Left forelimb (tissue), 1 donor: ENCODE results near the gene CNIH3.

ENCODE experiments used
- DNase-seq: peaks from one replicate; pipeline ENCODE4 v3.0.0-alpha.2; 2018; ENCODE audit warnings: low spot score

CNIH3 gene

DNA sequence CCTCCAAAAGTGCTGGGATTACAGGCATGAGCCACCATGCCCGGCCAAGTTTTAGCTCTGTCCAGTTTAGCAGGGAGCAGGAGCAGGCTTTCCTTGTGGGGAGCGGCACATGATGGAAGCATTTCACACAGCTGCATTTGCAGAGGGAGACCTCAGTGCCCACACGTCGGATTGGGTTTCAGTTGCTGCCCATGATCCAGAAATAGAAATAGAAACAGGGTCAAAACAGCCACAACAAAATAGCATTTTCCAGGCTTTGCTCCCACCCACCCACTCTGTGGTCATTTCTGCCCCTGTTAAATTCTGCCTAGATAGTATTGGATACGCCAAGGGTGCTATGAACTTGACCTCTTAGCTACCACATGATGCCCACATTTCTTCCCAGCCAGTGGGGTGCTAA, 128.4 kb downstream of the CNIH3 start:
- DNase-seq = no peak

DNA sequence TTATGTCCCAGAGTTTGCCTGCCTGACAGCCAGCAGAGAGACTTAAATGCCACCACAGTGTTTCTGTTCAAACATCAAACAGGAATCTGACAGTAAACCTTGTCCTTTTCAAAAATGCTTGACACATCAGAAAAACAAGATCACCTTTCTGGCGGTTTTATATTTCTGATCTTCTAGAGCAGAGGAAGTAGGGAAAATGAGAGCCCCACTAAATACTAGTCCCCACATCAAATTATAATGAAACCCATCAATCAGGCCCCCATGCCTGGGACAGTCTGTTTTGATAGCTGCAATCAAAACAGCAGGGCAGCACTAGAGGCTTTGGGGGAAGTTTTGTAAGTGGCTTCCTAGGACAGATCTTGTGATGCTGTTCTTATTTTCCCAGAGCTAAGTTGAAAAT, 129.3 kb downstream of the CNIH3 start:
- DNase-seq = no peak

DNA sequence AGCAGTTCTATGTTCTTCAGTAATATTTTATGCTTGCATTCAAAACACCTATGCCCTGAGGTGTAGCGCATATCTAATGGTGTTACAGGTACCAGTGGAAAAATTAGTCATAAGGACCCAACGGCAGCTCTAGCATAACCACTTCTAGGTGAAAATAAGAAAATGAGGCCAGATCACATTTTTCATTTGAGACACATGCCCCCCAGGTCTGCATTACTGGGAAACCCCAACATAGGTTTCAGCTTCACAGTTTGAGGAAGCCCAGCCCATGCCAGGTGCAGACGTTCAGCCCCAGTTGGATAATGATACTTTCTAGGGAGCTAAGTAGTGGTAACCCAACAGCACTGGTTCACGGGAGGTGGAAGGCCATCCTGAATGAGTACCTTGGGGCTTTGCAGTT, 129.8 kb downstream of the CNIH3 start:
- no peak for DNase-seq

DNA sequence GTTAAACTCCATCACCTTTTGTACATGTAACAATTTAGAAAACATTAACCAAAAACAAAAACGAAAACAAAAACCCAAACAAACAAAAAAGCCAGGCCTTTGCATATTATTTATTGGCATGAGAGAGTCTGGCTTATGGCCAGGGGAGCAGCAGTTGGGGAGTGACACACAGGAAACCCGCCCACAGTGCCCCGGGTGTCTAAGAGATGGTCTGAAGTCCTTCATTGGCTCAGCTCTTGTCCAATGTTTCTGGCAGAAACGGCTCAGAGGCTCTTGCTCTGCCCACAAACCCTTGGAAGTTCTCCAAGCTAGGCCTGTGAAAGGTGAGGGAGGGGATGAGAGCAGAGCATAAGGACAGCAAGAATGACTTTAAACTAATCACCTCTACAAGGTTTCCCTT, 131.5 kb downstream of the CNIH3 start:
- DNase-seq = no peak

DNA sequence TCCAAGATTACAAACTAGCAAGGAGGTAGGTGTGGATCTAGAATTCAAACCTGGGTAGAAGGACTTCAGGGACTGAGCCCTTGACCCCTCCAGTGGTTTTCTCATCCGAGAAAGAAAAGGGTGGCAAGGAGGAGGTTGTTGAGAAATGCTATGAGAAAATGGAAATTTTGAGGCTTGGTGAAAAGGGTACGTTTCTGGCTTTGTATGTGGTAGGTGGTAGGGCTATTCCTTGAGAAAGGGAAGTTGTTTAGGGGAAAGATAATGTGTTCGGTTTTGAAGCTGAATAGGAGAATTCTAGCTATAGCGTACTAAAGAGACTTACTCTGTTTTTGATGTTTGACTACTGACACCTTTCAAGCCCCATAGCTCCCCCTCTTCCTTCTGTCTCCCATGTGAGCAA, 133.8 kb downstream of the CNIH3 start:
- no peak for DNase-seq

DNA sequence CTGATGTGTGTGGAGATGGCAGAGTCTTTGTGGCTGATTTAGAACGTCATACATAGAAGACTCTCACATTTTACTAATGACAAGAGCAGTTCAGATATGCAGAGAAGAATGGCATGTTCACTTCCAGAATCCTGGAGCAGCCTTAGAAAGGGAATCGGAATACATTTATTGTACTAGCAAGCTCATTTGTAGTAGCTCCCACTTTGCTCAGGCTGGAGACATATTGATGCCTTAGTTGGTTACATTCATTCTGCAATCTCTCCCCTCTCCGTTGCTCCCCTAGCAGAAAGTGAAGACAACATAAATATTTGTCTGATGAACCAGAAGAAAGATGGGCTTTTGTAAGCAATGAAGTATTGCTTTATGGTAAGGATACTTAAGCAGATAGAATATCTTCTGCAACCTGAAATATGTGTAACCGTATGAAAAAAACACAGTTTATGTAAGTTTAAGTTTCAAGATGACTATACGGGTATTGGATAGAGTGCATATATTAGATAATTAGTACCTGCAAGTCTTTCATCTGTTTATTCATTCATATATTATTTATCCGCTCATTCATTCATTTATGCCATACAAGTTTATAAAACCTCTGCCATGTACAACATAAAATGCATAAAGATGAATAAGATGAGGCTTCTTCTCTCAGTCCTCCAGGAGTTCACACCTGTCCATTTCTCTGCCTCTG, 135.7 kb downstream of the CNIH3 start:
- no peak for DNase-seq

DNA sequence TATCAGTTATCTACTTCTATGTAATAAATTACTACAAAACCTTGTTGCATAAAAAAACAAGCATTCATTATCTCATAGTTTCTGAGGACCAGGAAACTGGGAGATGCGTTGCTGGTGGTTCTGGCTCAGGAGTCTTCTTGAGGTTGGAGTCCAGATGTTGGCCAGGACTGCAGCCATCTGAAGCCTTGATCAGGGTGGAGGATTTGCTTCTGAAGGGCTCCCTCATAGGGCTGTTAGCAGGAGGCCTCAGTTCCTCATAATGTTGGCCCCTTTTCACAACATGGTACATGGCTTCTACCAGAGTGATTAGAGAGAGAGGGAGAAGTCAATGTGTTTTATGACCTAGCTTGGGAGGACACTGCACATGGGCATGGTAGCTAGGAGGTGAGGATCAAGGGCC, 137.4 kb downstream of the CNIH3 start:
- no peak for DNase-seq

DNA sequence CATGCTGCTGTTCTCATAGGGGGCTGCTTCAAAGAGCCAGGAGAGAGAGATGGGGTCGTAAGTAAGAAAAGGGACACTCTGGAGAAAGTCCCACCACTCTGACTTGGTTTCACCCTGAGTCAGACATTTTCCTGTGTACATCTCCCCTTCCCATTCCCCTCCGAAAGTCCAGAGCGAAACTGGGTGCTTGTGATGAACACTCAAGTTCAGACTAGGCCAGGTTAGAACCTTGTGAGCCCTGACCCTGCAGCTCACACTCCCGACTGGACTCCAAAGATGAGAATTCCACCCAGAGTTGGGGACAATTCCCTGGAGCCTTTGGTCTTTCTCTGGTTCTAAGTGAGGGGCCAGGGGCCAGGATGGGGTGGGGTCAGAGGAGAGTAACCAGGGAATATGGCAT, 139.5 kb downstream of the CNIH3 start:
- no peak for DNase-seq

DNA sequence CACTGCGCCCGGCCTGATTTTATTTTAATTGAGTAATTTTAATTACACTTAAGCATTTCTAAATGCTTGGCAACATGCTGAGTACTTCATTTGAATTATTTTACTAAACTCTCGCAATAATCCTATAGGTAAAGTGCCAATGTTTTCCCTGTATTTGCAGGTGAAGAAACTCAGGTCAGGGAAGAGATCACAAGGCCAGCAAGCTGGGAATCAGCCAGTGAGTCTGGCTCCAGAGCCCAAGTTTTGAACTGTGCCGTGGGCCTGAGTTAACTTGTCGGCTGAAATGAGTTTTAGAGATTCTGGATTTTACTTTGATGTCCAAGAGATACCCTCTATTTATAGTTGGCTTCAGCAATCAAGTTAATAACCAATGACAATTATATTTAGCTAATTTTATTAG, 141.4 kb downstream of the CNIH3 start:
- no peak for DNase-seq

DNA sequence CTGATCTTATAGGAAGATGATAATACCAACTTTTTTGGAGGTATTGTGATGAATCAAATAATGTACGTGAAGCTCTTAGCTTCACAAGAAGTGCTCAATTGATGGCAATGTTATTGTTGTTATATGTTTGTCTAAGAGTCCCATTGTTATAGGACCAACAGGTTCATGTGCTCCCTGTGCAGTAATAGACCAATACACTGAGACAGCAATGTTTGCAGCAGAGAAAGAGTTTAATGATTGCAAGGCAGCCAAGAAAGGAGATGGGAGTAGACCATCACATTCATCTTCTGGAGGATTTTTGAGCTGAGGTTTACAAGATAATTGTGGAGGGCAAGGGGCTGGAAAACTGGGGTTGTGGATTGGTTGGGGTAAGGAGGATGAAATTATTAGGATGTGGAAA, 143.0 kb downstream of the CNIH3 start:
- DNase-seq = no peak

DNA sequence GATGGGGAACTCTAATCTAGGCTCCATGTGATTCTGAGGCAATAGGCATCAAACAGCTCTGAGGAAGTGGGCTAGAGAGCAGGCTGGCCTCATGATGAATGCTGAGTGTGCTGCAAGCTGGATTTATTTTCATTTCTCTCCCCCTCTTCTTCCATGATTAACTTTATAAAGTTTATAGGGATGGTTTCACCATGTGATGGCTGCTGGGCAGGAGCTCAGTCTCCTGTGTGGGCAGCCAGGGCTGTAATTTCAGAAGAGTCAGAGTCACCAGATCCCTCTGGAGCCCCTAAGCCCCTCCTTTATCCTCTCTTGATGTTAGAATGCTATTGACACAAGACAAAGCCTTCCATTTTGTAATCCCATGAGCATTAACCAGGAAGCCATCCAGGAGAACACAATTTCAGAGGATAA, 143.6 kb downstream of the CNIH3 start:
- no peak for DNase-seq

DNA sequence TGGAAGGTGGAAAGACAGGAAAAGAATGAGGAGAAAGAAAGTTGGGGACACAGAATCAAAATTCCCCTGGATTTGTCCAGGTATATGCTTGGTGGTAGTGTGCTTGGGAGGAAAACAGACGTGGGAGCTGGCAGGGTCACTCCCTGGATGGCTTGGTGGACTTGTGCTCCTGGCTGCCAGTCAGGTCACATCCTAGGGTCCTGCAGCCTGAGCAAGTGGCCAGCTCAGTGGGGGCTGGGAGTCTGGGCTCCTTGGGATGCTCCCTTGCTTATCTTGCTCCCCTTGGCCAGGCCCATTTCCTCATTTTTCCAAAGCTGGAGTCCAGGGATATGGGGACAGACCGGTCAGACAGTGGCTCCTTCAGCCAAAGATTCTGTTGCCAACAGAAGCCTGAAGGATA, 144.0 kb downstream of the CNIH3 start:
- DNase-seq = no peak

DNA sequence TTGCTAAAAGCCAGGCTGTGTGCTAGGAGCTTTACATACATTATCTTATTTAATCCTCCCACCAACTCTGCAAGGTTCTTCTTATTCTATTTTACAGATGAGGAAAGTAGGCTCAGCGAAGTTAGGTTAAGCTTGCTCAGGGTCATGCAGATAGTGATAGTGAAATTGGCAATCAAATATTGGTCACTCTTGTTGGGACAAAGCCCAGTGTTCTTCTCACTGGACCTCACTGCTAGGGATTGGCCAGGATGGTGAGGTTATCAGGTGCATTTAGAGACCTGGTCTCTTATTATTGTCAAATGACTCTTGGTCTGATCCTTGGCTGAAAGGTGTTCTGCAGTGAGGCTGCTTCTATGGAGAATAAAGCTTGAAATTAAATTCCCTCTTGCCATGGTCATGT, 145.1 kb downstream of the CNIH3 start:
- no peak for DNase-seq

DNA sequence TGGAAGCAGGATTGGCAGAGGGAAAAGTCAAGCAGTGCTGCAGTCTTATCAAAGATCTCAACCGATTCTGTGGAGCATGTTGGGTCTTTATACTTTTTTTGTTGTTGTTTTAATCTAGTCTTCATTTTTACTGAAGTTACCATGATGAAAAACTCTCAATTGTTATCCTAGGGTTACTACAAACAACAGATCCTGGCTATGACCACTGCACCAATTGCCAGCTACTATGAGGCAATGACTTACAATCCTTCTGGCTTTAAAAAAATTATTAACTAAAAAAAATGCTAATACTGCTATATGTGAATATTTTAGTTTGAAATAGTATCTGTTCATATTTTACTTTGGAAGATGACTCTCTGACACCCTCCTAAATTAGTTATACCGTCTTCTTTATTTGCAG, 145.9 kb downstream of the CNIH3 start:
- DNase-seq = no peak

DNA sequence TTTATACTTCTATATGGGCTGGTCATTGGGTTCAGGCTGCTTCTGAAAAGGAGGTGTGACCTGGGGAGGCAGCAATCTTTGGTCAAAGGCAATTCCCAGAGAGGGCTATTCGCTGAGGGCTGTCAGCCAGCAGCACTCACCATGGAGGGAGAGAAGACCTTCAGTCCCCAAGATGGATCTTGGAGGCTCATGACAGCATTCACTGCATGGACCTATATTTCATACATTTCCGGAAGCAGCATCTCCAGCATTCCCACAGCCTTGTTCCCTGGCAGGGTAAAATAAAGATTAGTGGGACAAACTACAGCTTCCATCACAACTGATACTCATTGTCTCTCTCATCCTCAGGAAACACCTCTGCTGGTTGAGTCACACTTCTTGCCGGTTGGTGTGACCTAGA, 146.6 kb downstream of the CNIH3 start:
- DNase-seq = no peak

DNA sequence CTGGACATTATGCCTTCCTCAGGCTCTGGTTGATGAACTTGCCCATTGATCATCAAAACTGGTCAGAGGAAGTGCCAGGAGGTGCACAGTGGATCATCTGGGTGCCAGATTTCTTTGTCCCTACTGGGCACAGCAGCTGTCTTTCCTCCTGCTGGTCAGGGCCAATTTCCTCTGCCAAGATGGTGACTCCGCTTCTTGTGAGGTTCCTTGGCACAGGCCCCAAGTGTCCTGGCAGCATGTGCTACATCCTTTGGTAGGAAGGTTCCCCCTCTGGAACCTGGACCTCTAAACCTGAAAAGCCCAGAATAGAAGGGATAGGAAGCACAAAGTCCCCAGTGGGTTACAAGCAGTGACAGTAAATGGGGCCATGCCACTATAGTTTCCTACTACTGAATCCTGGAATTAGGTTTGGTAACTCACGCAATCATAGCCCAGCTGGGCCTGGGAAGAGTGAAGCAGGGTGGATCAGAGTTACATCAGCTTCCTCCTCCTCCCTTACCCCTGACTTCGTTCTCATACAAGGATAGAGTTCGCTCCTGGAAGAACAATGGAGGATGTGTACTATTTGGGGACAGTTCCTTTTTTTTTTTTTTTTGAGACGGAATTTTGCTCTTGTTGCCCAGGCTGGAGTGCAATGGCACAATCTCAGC, 147.1 kb downstream of the CNIH3 start:
- no peak for DNase-seq

DNA sequence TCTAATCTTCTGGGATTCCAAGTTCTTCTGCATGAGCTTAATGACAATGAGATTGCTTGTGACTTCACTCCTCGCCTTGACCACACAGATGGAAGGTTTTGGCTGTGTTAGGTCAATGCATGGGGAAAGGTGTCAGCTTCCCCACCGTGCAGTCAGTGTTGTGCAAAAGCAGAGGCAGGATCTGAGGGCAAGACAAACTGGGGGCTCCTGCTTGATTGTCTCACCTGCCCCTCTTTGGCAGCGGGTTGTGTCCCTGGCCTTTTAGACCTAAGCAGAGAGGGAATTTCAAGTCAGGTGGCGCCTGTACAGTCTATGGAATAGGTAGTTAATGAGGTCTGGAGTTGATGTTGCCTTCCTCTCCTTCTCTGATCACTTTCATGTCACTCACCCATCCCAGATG, 150.1 kb downstream of the CNIH3 start:
- DNase-seq = no peak

DNA sequence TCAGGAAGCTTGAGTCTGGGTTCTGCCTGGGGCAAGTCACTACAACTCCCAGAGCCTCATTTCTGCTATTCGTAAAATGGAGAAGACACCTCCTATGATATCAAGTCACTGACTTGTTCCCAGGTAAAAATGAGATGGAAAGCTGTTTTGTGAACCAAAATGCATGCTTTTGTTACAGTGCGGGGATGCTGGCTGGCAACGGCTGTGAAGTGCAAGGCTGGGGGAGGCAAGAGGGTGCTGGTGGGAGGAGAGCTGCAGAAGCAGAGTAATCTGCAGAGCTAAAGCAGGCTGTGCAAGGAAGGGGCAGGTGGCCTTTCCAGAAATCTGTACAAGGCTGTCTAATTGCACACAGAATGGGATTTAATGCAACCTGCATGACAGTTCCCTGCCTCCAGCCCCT, 150.9 kb downstream of the CNIH3 start:
- no peak for DNase-seq

DNA sequence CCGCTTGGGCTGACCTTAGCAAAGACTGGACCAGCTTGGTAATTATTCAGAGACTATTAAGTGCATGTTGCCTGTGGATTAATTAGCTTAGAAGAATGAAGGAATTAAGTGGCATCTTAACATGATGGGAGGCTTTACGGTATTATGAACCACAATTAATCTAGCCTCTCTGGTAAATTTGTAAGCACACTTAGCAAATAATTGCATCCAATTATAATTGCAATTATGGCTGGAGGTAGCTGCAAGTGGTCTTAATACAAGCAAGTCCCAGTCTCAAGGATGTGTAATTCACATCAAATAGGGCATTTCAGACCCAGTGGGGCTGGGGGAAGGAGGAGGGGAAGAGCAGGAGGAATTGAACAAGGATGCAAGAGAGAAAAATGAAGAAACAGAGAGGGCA, 151.6 kb downstream of the CNIH3 start:
- no peak for DNase-seq

DNA sequence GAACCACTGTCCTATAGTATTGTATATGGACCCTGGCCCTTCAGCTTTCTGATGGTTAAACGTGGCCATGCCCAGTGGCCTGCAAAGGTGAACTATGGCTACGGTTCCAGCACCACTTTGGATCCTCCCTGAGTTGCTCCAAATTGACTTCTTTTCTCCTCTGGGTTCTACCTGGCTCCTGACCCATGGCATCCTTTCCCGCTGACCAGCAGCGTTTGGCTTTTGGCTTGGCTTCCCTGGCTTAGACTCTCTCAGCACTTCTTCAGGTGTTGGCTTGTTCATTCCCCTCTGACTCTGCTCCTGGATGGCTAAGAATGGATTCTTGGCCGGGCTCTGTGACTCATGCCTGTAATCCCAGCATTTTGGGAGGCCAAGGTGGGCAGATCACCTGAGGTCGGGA, 152.9 kb downstream of the CNIH3 start:
- no peak for DNase-seq

DNA sequence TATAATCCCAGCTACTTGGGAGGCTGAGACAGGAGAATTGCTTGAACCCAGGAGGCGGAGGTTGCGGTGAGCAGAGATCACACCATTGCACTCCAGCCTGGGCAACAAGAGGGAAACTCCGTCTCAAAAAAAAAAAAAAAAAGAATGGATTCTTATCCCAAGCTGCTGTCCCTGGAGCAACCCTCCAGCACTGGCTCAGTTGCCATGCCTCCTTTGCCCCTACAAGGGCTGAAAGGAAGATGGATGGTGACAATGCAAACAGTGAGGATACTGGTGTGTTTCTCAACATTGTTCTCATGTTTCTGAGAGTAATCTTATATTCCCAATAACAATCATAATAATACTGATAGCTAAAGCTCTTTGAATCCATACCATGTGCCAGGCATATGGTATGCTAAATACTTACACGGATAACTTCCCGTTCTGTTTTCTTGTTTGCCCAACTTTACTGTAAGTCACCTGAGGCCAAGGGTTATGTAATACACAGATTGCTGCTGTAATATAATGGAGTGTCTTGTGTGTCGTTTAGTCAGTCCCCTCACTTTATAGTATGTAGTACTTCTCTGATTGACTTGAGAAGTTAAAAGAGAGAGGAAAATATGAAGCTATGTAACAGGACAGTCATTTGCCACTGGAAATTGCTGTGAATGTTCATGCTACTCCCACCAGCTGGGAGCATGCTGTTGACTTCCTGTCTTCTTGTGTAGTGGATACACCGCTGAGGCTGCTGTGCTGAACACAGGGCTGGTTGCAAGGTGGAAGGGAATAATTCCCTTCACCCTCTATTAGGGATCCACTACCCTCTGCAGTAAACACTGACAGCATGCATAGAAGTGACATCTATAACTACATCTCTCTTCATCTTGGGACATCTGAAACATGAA, 153.6 kb downstream of the CNIH3 start:
- DNase-seq = no peak

DNA sequence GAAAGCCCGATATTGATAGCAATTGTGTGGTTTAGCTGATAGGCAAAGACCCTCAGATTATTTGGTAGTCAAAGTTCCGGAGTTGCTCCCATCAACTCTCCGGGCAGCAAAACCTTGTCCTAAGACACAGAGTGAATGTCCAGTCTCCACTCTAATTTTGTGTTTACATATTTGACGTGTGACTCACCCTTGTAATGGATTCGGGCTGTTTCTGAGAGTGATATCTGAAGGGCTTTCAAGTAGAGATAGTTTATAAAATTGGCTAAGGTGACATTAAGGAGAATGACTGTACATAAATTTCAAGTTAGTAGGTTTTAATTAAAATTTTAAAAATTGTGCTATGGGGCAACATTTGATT, 154.2 kb downstream of the CNIH3 start:
- no peak for DNase-seq

DNA sequence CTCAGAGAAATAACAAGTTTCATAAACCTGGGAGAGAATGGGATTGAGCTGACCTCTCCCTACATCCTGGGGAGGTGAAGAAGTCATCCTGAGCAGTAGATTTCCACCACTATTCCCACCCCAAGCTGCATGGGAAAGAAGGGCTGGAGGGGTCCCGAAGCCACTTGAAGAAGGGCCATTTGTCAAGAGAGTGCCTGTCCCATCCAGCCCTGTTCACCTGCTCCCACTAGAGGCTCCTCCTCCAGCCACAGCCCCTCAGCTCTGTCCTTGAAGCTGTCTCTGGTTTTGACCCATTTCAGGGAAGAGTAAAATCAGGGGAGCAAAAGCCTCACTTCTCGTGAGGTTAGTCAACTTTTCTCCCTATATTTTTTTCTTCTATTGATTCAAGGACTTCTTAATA, 157.5 kb downstream of the CNIH3 start:
- no peak for DNase-seq
